Measurements from ENCODE around the gene ANKHD1.

- TF ChIP-seq CTCF (IDR thresholded peaks at IDR 0.05), result no peak
- TF ChIP-seq POLR2A (IDR thresholded peaks at IDR 0.05), result no peak
Measured at GRCh38 chr5:140563596-140563995, 162.0 kb downstream of the ANKHD1 start.
